ENCODE results near the gene SASH1.
"Not testable (repeated sequence)": the region's sequence is repeated elsewhere in the genome, so short reads cannot be mapped to it uniquely, and the experiment has no call there.

The SASH1 gene

GRCh38 chr6:148367411-148368024, 24.9 kb downstream of the SASH1 start:
- no peak for DNase-seq (ENCODE audit: low spot score)

- DNase-seq (ENCODE audit: low spot score) = no peak
These were observed 27.5 kb downstream of the SASH1 start for GRCh38 chr6:148370176-148370575.

- DNase-seq (ENCODE audit: low spot score) = no peak
These were observed 31.6 kb downstream of the SASH1 start for GRCh38 chr6:148374040-148374774.

- no peak for DNase-seq (ENCODE audit: low spot score)
These were observed 32.8 kb downstream of the SASH1 start for GRCh38 chr6:148375401-148375800.

GRCh38 chr6:148379481-148379880, 36.8 kb downstream of the SASH1 start:
- no peak for DNase-seq (ENCODE audit: low spot score)

- no peak for DNase-seq (ENCODE audit: low spot score)
These were observed 37.5 kb downstream of the SASH1 start for GRCh38 chr6:148379966-148380713.

- DNase-seq (ENCODE audit: low spot score) = not testable (repeated sequence)
These were observed 39.4 kb downstream of the SASH1 start for GRCh38 chr6:148382051-148382450.

- DNase-seq (ENCODE audit: low spot score) = no peak
These were observed 40.2 kb downstream of the SASH1 start for GRCh38 chr6:148382861-148383260.

GRCh38 chr6:148383658-148384368, 41.2 kb downstream of the SASH1 start:
- no peak for DNase-seq (ENCODE audit: low spot score)

GRCh38 chr6:148385379-148385778, 42.7 kb downstream of the SASH1 start:
- DNase-seq (ENCODE audit: low spot score) = no peak

GRCh38 chr6:148388521-148388920, 45.9 kb downstream of the SASH1 start:
- DNase-seq (ENCODE audit: low spot score) = no peak

- DNase-seq (ENCODE audit: low spot score) = no peak
These were observed 46.4 kb downstream of the SASH1 start for GRCh38 chr6:148389086-148389485.

- DNase-seq (ENCODE audit: low spot score) = no peak
These were observed 47.3 kb downstream of the SASH1 start for GRCh38 chr6:148389917-148390316.

- not testable (repeated sequence) for DNase-seq (ENCODE audit: low spot score)
These were observed 49.5 kb downstream of the SASH1 start for GRCh38 chr6:148392127-148392526.

- no peak for DNase-seq (ENCODE audit: low spot score)
These were observed 50.0 kb downstream of the SASH1 start for GRCh38 chr6:148392671-148393070.

GRCh38 chr6:148395583-148396101, 53.0 kb downstream of the SASH1 start:
- DNase-seq (ENCODE audit: low spot score) = no peak

- DNase-seq (ENCODE audit: low spot score) = no peak
These were observed 53.8 kb downstream of the SASH1 start for GRCh38 chr6:148396411-148396810.

- no peak for DNase-seq (ENCODE audit: low spot score)
These were observed 54.3 kb downstream of the SASH1 start for GRCh38 chr6:148396926-148397325.

GRCh38 chr6:148398244-148398643, 55.6 kb downstream of the SASH1 start:
- no peak for DNase-seq (ENCODE audit: low spot score)

GRCh38 chr6:148398678-148399077, 56.0 kb downstream of the SASH1 start:
- no peak for DNase-seq (ENCODE audit: low spot score)

GRCh38 chr6:148401571-148401970, 58.9 kb downstream of the SASH1 start:
- DNase-seq (ENCODE audit: low spot score) = no peak

- DNase-seq (ENCODE audit: low spot score) = no peak
These were observed 61.9 kb downstream of the SASH1 start for GRCh38 chr6:148404456-148405054.
